RPMI8226 (cell line): ENCODE measurements around the gene USP38.
"Not testable (repeated sequence)": the region's sequence is repeated elsewhere in the genome, so short reads cannot be mapped to it uniquely, and the experiment has no call there.

ENCODE experiments used
- DNase-seq: peaks from one replicate; pipeline ENCODE4 v3.0.0-alpha.2; 2015

Gene USP38

DNA sequence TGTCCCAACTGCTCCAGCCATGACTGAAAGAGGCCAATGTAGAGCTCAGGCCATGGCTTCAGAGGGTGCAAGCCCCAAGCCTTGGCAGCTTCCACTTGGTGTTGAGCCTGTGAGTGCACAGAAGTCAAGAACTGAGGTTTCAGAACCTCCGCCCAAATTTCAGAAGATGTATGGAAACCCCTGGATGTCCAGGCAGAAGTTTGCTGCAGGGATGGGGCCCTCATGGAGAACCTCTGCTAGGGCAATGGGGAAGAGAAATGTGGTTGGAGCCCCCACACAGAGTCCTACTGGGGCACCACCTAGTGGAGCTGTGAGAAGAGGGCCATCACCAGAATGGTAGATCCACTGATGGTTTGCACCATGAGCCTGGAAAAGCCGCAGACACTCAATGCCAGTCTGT, 83.0 kb downstream of the USP38 start:
- not testable (repeated sequence) for DNase-seq

DNA sequence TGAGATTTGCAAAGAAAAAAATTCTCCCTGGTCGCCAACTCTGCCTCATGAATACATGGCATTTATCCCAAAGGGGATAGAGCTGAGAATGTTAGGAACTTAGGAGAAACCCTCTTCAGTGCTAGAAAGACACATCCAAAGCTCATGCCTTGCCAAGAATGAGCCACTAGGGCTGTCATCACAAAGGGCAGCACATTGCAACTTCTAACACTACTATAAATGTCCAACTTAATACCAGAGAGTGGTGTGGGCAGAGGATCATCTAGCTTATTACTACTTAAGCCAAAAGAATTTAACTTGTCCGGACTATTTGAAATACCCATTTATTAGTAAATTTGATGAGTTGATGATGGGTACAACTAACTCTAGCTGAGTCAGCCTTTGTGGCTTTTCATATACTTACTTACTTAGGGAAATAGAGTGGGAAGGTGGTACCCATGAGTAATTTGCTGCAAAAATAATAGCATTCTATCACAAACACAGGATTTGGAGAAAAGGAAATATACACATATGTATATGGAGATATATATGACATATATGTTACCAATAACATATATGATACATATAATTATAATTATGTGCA, 85.6 kb downstream of the USP38 start:
- DNase-seq: no peak
